Measurements from ENCODE around the gene MRC1.

MRC1 gene

GRCh38 chr10:17787087-17787961, 21.8 kb upstream of the MRC1 start:
- H3K36me3 Mint-ChIP-seq (ENCODE audit: low read depth) = no peaks in the 10 kb centered on the region
- no peaks in the 10 kb centered on the region for H3K4me1 Mint-ChIP-seq (ENCODE audit: low read depth)
- no peaks in the 10 kb centered on the region for H3K27me3 Mint-ChIP-seq (ENCODE audit: low read depth)
- no peak overlapping the region for H3K27ac Mint-ChIP-seq
- H3K4me3 Mint-ChIP-seq = no peak overlapping the region
- no peaks in the 10 kb centered on the region for H3K9me3 Mint-ChIP-seq

- Mint-ChIP-seq H3K4me1 (ENCODE audit: low read depth) (no peaks in the 10 kb centered on the region), H3K36me3 (ENCODE audit: low read depth) (no peaks in the 10 kb centered on the region), H3K27ac (no peak overlapping the region), H3K9me3 (no peaks in the 10 kb centered on the region), H3K27me3 (ENCODE audit: low read depth) (no peaks in the 10 kb centered on the region), H3K4me3 (no peak overlapping the region)
These were observed 20.5 kb upstream of the MRC1 start for GRCh38 chr10:17788646-17789045.

GRCh38 chr10:17789396-17789795, 19.8 kb upstream of the MRC1 start:
- no peak overlapping the region for H3K4me3 Mint-ChIP-seq
- H3K36me3 Mint-ChIP-seq (ENCODE audit: low read depth) = no peaks in the 10 kb centered on the region
- no peaks in the 10 kb centered on the region for H3K27me3 Mint-ChIP-seq (ENCODE audit: low read depth)
- no peaks in the 10 kb centered on the region for H3K4me1 Mint-ChIP-seq (ENCODE audit: low read depth)
- no peak overlapping the region for H3K27ac Mint-ChIP-seq
- H3K9me3 Mint-ChIP-seq = no peaks in the 10 kb centered on the region

GRCh38 chr10:17790651-17791050, 18.5 kb upstream of the MRC1 start:
- Mint-ChIP-seq H3K4me3 (no peak overlapping the region), H3K36me3 (ENCODE audit: low read depth) (no peaks in the 10 kb centered on the region), H3K27ac (no peak overlapping the region), H3K9me3 (no peaks in the 10 kb centered on the region), H3K27me3 (ENCODE audit: low read depth) (no peaks in the 10 kb centered on the region), H3K4me1 (ENCODE audit: low read depth) (no peaks in the 10 kb centered on the region)

- H3K36me3 Mint-ChIP-seq (ENCODE audit: low read depth) = no peaks in the 10 kb centered on the region
- no peak overlapping the region for H3K27ac Mint-ChIP-seq
- no peak overlapping the region for H3K4me3 Mint-ChIP-seq
- no peaks in the 10 kb centered on the region for H3K27me3 Mint-ChIP-seq (ENCODE audit: low read depth)
- H3K4me1 Mint-ChIP-seq (ENCODE audit: low read depth) = no peaks in the 10 kb centered on the region
- H3K9me3 Mint-ChIP-seq = no peaks in the 10 kb centered on the region
These were observed 16.2 kb upstream of the MRC1 start for GRCh38 chr10:17792991-17793390.

- no peaks in the 10 kb centered on the region for H3K9me3 Mint-ChIP-seq
- H3K27ac Mint-ChIP-seq = no peak overlapping the region
- H3K27me3 Mint-ChIP-seq (ENCODE audit: low read depth) = no peaks in the 10 kb centered on the region
- no peaks in the 10 kb centered on the region for H3K36me3 Mint-ChIP-seq (ENCODE audit: low read depth)
- H3K4me1 Mint-ChIP-seq (ENCODE audit: low read depth) = no peaks in the 10 kb centered on the region
- H3K4me3 Mint-ChIP-seq = no peak overlapping the region
These were observed 15.1 kb upstream of the MRC1 start for GRCh38 chr10:17793823-17794644.

- H3K9me3 Mint-ChIP-seq = no peaks in the 10 kb centered on the region
- no peaks in the 10 kb centered on the region for H3K27me3 Mint-ChIP-seq (ENCODE audit: low read depth)
- no peak overlapping the region for H3K27ac Mint-ChIP-seq
- H3K4me1 Mint-ChIP-seq (ENCODE audit: low read depth) = no peaks in the 10 kb centered on the region
- H3K36me3 Mint-ChIP-seq (ENCODE audit: low read depth) = no peaks in the 10 kb centered on the region
- no peak overlapping the region for H3K4me3 Mint-ChIP-seq
These were observed 14.1 kb upstream of the MRC1 start for GRCh38 chr10:17795083-17795482.

- no peak overlapping the region for H3K4me3 Mint-ChIP-seq
- no peaks in the 10 kb centered on the region for H3K36me3 Mint-ChIP-seq (ENCODE audit: low read depth)
- no peaks in the 10 kb centered on the region for H3K27me3 Mint-ChIP-seq (ENCODE audit: low read depth)
- H3K27ac Mint-ChIP-seq = no peak overlapping the region
- H3K4me1 Mint-ChIP-seq (ENCODE audit: low read depth) = no peaks in the 10 kb centered on the region
- H3K9me3 Mint-ChIP-seq = no peaks in the 10 kb centered on the region
These were observed 13.1 kb upstream of the MRC1 start for GRCh38 chr10:17795813-17796594.

- Mint-ChIP-seq H3K36me3 (ENCODE audit: low read depth) (no peaks in the 10 kb centered on the region), H3K27me3 (ENCODE audit: low read depth) (no peaks in the 10 kb centered on the region), H3K9me3 (no peaks in the 10 kb centered on the region), H3K27ac (no peak overlapping the region), H3K4me1 (ENCODE audit: low read depth) (no peaks in the 10 kb centered on the region), H3K4me3 (no peak overlapping the region)
These were observed 7.6 kb upstream of the MRC1 start for GRCh38 chr10:17801507-17801906.

GRCh38 chr10:17802350-17802749, 6.8 kb upstream of the MRC1 start:
- Mint-ChIP-seq H3K27ac (no peak overlapping the region), H3K36me3 (ENCODE audit: low read depth) (no peaks in the 10 kb centered on the region), H3K9me3 (no peaks in the 10 kb centered on the region), H3K27me3 (ENCODE audit: low read depth) (no peaks in the 10 kb centered on the region), H3K4me1 (ENCODE audit: low read depth) (no peaks in the 10 kb centered on the region), H3K4me3 (no peak overlapping the region)

- Mint-ChIP-seq H3K27ac (no peak overlapping the region), H3K4me3 (no peak overlapping the region), H3K4me1 (ENCODE audit: low read depth) (no peaks in the 10 kb centered on the region), H3K27me3 (ENCODE audit: low read depth) (no peaks in the 10 kb centered on the region), H3K36me3 (ENCODE audit: low read depth) (no peaks in the 10 kb centered on the region), H3K9me3 (no peaks in the 10 kb centered on the region)
These were observed 6.2 kb upstream of the MRC1 start for GRCh38 chr10:17802976-17803375.

- peaks cover 9% of the 10 kb centered on the region for H3K4me1 Mint-ChIP-seq (ENCODE audit: low read depth)
- no peak overlapping the region for H3K27ac Mint-ChIP-seq
- H3K4me3 Mint-ChIP-seq = no peak overlapping the region
These were observed 3.8 kb upstream of the MRC1 start for GRCh38 chr10:17805330-17805729.

GRCh38 chr10:17805921-17806577, 3.1 kb upstream of the MRC1 start:
- peaks cover 9% of the 10 kb centered on the region for H3K4me1 Mint-ChIP-seq (ENCODE audit: low read depth)
- no peaks in the 10 kb centered on the region for H3K36me3 Mint-ChIP-seq (ENCODE audit: low read depth)
- no peak overlapping the region for H3K4me3 Mint-ChIP-seq
- no peaks in the 10 kb centered on the region for H3K9me3 Mint-ChIP-seq
- H3K27ac Mint-ChIP-seq = no peak overlapping the region
- H3K27me3 Mint-ChIP-seq (ENCODE audit: low read depth) = peaks cover 14% of the 10 kb centered on the region

More at GRCh38 chr10:17805330-17805729, 3.8 kb upstream of the MRC1 start:
- H3K36me3 Mint-ChIP-seq (ENCODE audit: low read depth) = no peaks in the 10 kb centered on the region
- no peaks in the 10 kb centered on the region for H3K9me3 Mint-ChIP-seq
- peaks cover 10% of the 10 kb centered on the region for H3K27me3 Mint-ChIP-seq (ENCODE audit: low read depth)
